Upper lobe of right lung (tissue), 1 donor: ENCODE results near the gene HID1. TPM values are rescaled to one million over a fixed set of nuclear protein-coding genes. Genes with fewer than 3 reads are reported as not detected.
A peak's percentile ranks its signal among the peaks of the same experiment; 100 is the strongest.

Experiments
- ATAC-seq: fragments of 200-7000 bp; cut with Tn5 transposase; one replicate; pipeline ENCODE4 v1.9.1; 2020; ENCODE audit warnings: mild to moderate bottlenecking, moderate library complexity
- DNase-seq: peaks from one replicate; pipeline ENCODE4 v3.0.0-alpha.2; 2020
- H3K27ac ChIP-seq: fragments of 200-600 bp; one replicate; pipeline ENCODE4 v1.8.0; 2022
- H3K27me3 ChIP-seq: fragments of 200-600 bp; one replicate; pipeline ENCODE4 v1.8.0; 2022; ENCODE audit warnings: mild to moderate bottlenecking
- H3K36me3 ChIP-seq: fragments of 200-600 bp; one replicate; pipeline ENCODE4 v1.8.0; 2022
- H3K4me1 ChIP-seq: fragments of 200-600 bp; one replicate; pipeline ENCODE4 v1.8.0; 2022
- H3K4me3 ChIP-seq: fragments of 200-600 bp; one replicate; pipeline ENCODE4 v1.8.0; 2022; ENCODE audit warnings: mild to moderate bottlenecking
- H3K9me3 ChIP-seq: fragments of 200-600 bp; one replicate; pipeline ENCODE4 v1.8.0; 2022
- CTCF ChIP-seq: fragments of 200-600 bp; IDR thresholded peaks from one replicate; pipeline ENCODE4 v1.8.0; 2022; ENCODE audit warnings: antibody characterized with exemption
- intact Hi-C: fragments of 100-400 bp; cut with DNase I; formaldehyde crosslinking; loops from one replicate; pipeline ENCODE4 v1.11.0; 2022
- total RNA-seq: library from RNA; stranded (reverse); fragmentation: NEBNext Ultra II Directional; extraction: Animal tissue kit (Norgen Biotek cat#: 25700); gene quantifications from one replicate; pipeline ENCODE4 v1.2.1, GENCODE V29; 2021
- donor health status: DM: no; HTN: yes; CAD: no; lungs with severe emphysema.

HID1 gene
- total RNA-seq, 1 donor from 2014 or later, result 33.5 TPM

- no peaks in the 10 kb centered on the region for H3K27me3 ChIP-seq
- H3K4me1 ChIP-seq, result peaks cover 15% of the 10 kb centered on the region
- no peak overlapping the region for H3K27ac ChIP-seq
- H3K4me3 ChIP-seq, result no peak overlapping the region
- H3K9me3 ChIP-seq, result no peaks in the 10 kb centered on the region
- no peak for DNase-seq
- ATAC-seq, result no peak
- no peaks in the 10 kb centered on the region for H3K36me3 ChIP-seq
- TF ChIP-seq CTCF, result no peak
- intact Hi-C loops, result no loop called here
Observed at GRCh38 chr17:74979408-74980146, 7.0 kb upstream of the HID1 start.

- intact Hi-C loops, result no loop called here
- no peak for ATAC-seq
- no peak for TF ChIP-seq CTCF
- no peaks in the 10 kb centered on the region for H3K36me3 ChIP-seq
- no peak overlapping the region for H3K27ac ChIP-seq
- H3K27me3 ChIP-seq, result peaks cover 1% of the 10 kb centered on the region
- H3K4me3 ChIP-seq, result no peak overlapping the region
- H3K9me3 ChIP-seq, result no peaks in the 10 kb centered on the region
- H3K4me1 ChIP-seq, result peaks cover 11% of the 10 kb centered on the region
- DNase-seq, result no peak
Observed at GRCh38 chr17:74978240-74978639, 5.7 kb upstream of the HID1 start.

GRCh38 chr17:74977802-74978201 lies 5.2 kb upstream of the HID1 start:
- Histone ChIP-seq H3K27ac (no peak overlapping the region), H3K9me3 (no peaks in the 10 kb centered on the region), H3K27me3 (peaks cover 3% of the 10 kb centered on the region), H3K4me3 (no peak overlapping the region), H3K4me1 (peaks cover 8% of the 10 kb centered on the region), H3K36me3 (no peaks in the 10 kb centered on the region)
- TF ChIP-seq CTCF, result no peak
- DNase-seq, result no peak
- intact Hi-C loops, result no loop called here
- no peak for ATAC-seq

GRCh38 chr17:74975943-74976342 lies 3.4 kb upstream of the HID1 start:
- intact Hi-C loops, result no loop called here
- Histone ChIP-seq H3K27ac (no peak overlapping the region), H3K27me3 (peaks cover 8% of the 10 kb centered on the region), H3K4me3 (no peak overlapping the region), H3K36me3 (no peaks in the 10 kb centered on the region), H3K9me3 (no peaks in the 10 kb centered on the region), H3K4me1 (peaks cover 14% of the 10 kb centered on the region)
- TF ChIP-seq CTCF, result no peak
- DNase-seq (no peak), ATAC-seq (no peak)

GRCh38 chr17:74972973-74973328 lies 392 bp upstream of the HID1 start:
- DNase-seq (no peak), ATAC-seq (no peak)
- no peaks in the 10 kb centered on the region for H3K36me3 ChIP-seq
- peak overlapping the region; percentile 65 for H3K4me3 ChIP-seq
- H3K4me1 ChIP-seq, result peaks cover 18% of the 10 kb centered on the region
- H3K9me3 ChIP-seq, result no peaks in the 10 kb centered on the region
- H3K27me3 ChIP-seq, result peaks cover 8% of the 10 kb centered on the region
- intact Hi-C loops, result no loop called here
- no peak for TF ChIP-seq CTCF
- H3K27ac ChIP-seq, result no peak overlapping the region

- intact Hi-C loops, result no loop called here
- H3K27me3 ChIP-seq, result peaks cover 8% of the 10 kb centered on the region
- peak overlapping the region; percentile 65 for H3K4me3 ChIP-seq
- peak overlapping the region; percentile 47 for H3K27ac ChIP-seq
- no peaks in the 10 kb centered on the region for H3K9me3 ChIP-seq
- no peaks in the 10 kb centered on the region for H3K36me3 ChIP-seq
- TF ChIP-seq CTCF, result no peak
- H3K4me1 ChIP-seq, result peaks cover 18% of the 10 kb centered on the region
- ATAC-seq (no peak), DNase-seq (no peak)
Observed at GRCh38 chr17:74971842-74972106, 785 bp downstream of the HID1 start.
